Measurements from ENCODE around the gene MVB12B. TPM values are rescaled to one million over a fixed set of nuclear protein-coding genes. Genes with fewer than 3 reads are reported as not detected.
A peak's percentile ranks its signal among the peaks of the same experiment; 100 is the strongest.

The MVB12B gene
- total and polyA plus RNA-seq, 9 donors, result 7.0 to 23.1 (median 17.8) TPM

DNA sequence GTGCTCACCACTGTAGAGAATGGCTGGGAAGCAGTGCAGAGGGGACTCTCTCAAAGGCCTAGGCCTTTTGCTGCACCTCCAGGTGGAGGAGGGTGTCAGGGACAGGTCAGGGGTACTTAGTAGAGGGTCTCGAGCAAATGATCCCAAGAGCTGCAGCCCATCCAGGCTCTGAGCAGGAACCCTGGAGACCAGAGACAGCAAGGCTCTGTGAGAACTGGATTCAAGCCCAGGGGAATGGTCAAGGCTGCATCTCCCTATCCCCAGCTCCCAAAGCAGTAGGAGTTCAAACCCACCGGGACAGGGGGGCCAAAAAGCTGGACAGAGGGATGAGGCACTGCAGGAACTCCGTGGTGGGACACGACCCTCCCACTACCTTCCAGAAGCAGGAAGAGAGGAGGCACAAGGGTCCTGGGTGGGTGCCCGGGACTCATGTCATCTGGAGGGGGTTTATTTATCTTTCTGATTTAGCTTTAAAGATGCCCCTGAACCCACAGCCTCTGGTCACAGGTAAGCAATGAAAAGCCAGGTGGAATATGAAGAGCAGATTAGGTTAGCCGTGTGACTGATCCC is 124.8 kb downstream of the MVB12B start:
- no peak for DNase-seq
- no peak overlapping the region for H3K4me3 ChIP-seq
- H3K9me3 ChIP-seq, result no peaks in the 10 kb centered on the region
- no peaks in the 10 kb centered on the region for H3K27me3 ChIP-seq
- peaks cover 2% of the 10 kb centered on the region for H3K4me1 ChIP-seq (ENCODE audit: insufficient read depth)
- no peaks in the 10 kb centered on the region for H3K36me3 ChIP-seq
- WGBS, 3 donors, result 67 to 81% (median 76%) methylated on average over 6 of the region's 6 CpGs
- TF ChIP-seq EP300 (IDR thresholded peaks at IDR 0.05), result no peak
- TF ChIP-seq POLR2A (IDR thresholded peaks at IDR 0.05), result no peak
- TF ChIP-seq, protein P1, sequence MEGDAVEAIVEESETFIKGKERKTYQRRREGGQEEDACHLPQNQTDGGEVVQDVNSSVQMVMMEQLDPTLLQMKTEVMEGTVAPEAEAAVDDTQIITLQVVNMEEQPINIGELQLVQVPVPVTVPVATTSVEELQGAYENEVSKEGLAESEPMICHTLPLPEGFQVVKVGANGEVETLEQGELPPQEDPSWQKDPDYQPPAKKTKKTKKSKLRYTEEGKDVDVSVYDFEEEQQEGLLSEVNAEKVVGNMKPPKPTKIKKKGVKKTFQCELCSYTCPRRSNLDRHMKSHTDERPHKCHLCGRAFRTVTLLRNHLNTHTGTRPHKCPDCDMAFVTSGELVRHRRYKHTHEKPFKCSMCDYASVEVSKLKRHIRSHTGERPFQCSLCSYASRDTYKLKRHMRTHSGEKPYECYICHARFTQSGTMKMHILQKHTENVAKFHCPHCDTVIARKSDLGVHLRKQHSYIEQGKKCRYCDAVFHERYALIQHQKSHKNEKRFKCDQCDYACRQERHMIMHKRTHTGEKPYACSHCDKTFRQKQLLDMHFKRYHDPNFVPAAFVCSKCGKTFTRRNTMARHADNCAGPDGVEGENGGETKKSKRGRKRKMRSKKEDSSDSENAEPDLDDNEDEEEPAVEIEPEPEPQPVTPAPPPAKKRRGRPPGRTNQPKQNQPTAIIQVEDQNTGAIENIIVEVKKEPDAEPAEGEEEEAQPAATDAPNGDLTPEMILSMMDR (IDR thresholded peaks at IDR 0.05), result no peak
- H3K27ac ChIP-seq, result no peak overlapping the region
- intact Hi-C loops (cut with DNase I), result no loop called here

DNA sequence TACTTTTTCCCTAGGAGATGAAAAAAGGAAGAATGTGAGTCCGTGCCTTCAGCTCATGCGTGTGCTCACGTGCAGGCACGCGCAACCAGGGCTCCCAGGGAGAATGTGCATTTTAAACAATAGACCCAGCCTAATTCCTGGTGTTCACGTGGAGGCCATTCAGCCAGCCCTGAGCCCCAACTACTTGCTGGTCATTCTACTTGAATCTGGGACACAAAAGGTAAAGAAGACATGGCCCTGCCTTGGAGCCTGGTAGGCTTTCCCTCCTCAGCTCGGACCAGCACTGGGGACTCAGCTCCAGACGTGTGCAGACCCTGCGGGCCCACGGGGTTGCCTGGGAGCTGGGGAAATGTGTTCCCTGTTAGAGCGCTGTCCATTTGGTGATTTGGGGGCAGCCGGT is 125.5 kb downstream of the MVB12B start:
- Histone ChIP-seq H3K9me3 (no peaks in the 10 kb centered on the region), H3K4me1 (ENCODE audit: insufficient read depth) (peaks cover 2% of the 10 kb centered on the region), H3K4me3 (no peak overlapping the region), H3K27me3 (no peaks in the 10 kb centered on the region), H3K27ac (no peak overlapping the region), H3K36me3 (no peaks in the 10 kb centered on the region)
- DNase-seq, result no peak
- no peak for TF ChIP-seq EP300 (IDR thresholded peaks at IDR 0.05)
- no peak for TF ChIP-seq POLR2A (IDR thresholded peaks at IDR 0.05)
- TF ChIP-seq, protein P1 (IDR thresholded peaks at IDR 0.05), result no peak
- WGBS, 3 donors, result 75 to 83% (median 79%) methylated on average over 12 of the region's 12 CpGs
- intact Hi-C loops (cut with DNase I), result no loop called here

DNA sequence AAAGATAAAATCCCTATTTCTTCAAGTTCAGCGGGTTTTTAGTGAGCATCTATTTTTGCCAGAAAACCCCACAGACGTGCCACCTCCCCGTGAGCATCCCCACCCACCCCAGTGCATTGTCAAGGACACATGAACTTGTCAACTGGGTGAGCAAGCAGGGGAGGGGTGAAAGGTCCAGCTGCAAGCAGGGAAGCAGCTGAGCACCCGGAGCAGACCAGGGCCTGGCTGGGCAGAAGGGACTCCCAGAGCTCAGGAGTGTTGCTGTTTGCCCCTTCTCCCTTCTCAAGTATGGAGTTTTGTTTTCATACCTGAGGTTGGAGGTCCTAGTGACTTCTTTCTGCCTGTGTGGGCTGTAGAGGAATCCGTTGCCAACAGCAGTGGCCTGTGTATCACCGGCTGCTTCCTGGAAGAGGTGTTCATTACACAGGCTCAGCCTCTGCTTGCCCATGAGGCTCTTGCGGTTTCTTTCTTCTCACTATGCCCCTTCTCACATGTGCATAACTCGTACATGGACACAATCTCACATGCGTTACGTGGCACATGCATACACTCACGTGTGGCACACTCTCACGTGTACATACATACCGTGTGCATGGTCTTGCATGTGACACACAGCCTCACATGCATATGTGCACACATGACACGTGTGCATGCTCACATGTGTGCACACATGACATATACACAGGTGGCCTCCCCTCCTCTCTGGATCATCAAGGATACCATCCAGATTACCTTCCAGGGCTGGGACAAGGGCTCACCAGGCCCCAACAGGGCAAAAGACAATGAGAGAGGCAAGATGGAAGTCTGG is 126.7 kb downstream of the MVB12B start:
- DNase-seq, result peak in 1 of 5 donors; percentile 9
- Histone ChIP-seq H3K4me1 (ENCODE audit: insufficient read depth) (peaks cover 2% of the 10 kb centered on the region), H3K36me3 (no peaks in the 10 kb centered on the region), H3K27me3 (no peaks in the 10 kb centered on the region), H3K27ac (no peak overlapping the region), H3K4me3 (no peak overlapping the region), H3K9me3 (no peaks in the 10 kb centered on the region)
- TF ChIP-seq POLR2A (IDR thresholded peaks at IDR 0.05) (no peak), EP300 (IDR thresholded peaks at IDR 0.05) (no peak)
- TF ChIP-seq, protein P1 (IDR thresholded peaks at IDR 0.05), result no peak
- intact Hi-C loops (cut with DNase I), result no loop called here
- WGBS, 3 donors, result 67 to 79% (median 69%) methylated on average over 14 of the region's 14 CpGs

DNA sequence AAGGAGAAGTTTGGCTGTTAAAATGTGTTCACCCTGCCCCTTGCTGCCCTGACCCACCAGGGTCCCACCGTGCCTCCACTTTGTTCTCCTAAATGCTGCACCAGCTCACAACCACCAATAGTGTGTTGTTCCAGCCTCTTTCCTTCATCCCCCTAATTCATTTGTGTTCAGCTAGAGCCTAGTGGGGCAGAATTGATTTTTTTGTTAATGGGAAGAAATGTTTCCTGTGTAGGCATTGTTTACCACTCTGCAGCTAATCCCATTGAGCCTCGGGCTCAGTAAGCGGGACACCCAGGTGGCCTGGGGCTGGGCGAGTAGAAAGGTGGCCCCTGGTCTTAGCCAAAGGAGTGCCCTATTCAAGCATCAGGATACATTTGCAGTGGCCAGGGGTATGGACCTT is 127.6 kb downstream of the MVB12B start:
- Histone ChIP-seq H3K9me3 (no peaks in the 10 kb centered on the region), H3K4me1 (ENCODE audit: insufficient read depth) (peaks cover 2% of the 10 kb centered on the region), H3K27ac (no peak overlapping the region), H3K36me3 (no peaks in the 10 kb centered on the region), H3K27me3 (no peaks in the 10 kb centered on the region), H3K4me3 (no peak overlapping the region)
- WGBS, 3 donors, result 81 to 84% (median 82%) methylated on average over 4 of the region's 4 CpGs
- intact Hi-C loops (cut with DNase I), result no loop called here
- DNase-seq, result no peak
- TF ChIP-seq, protein P1 (IDR thresholded peaks at IDR 0.05), result no peak
- no peak for TF ChIP-seq EP300 (IDR thresholded peaks at IDR 0.05)
- no peak for TF ChIP-seq POLR2A (IDR thresholded peaks at IDR 0.05)
